Activated CD8-positive, alpha-beta T cell treated with anti-CD3 and anti-CD28 coated beads for 36 hours (primary cell): ENCODE measurements around the gene ZNF530. TPM values are rescaled to one million over a fixed set of nuclear protein-coding genes. Genes with fewer than 3 reads are reported as not detected.

Experiments used
- ATAC-seq: fragments of 200-7000 bp; cut with Tn5 transposase; one replicate; pipeline ENCODE4 v1.10.0; 2021; ENCODE audit warnings: mild to moderate bottlenecking, moderate library complexity
- CTCF ChIA-PET: fragments of 350-600 bp; sonication (Branson Sonifier 250); formaldehyde crosslinking; loops from one replicate; lab custom pipeline; 2021; ENCODE audit warnings: antibody characterized with exemption; lab: Charles Lee
- POLR2A ChIA-PET: fragments of 350-600 bp; sonication (Branson Sonifier 250); formaldehyde crosslinking; loops from one replicate; lab custom pipeline; 2021; ENCODE audit warnings: antibody characterized with exemption; lab: Charles Lee
- DNase-seq: peaks from one replicate; pipeline ENCODE4 v3.0.0-alpha.2; 2020
- H3K27ac Mint-ChIP-seq: one replicate; pipeline ENCODE4 v1.8.0; 2021; ENCODE audit warnings: mild to moderate bottlenecking, mixed read lengths
- H3K27me3 Mint-ChIP-seq: one replicate; pipeline ENCODE4 v1.8.0; 2021; ENCODE audit warnings: mixed read lengths
- H3K36me3 Mint-ChIP-seq: one replicate; pipeline ENCODE4 v1.8.0; 2021; ENCODE audit warnings: low read depth, mixed read lengths
- H3K4me1 Mint-ChIP-seq: one replicate; pipeline ENCODE4 v1.8.0; 2021; ENCODE audit warnings: low read depth, mixed read lengths
- H3K4me3 Mint-ChIP-seq: one replicate; pipeline ENCODE4 v1.8.0; 2021; ENCODE audit warnings: mild to moderate bottlenecking, moderate library complexity, mixed read lengths
- H3K9me3 Mint-ChIP-seq: one replicate; pipeline ENCODE4 v1.8.0; 2021; ENCODE audit warnings: mixed read lengths
- intact Hi-C: fragments of 100-400 bp; cut with micrococcal nuclease; formaldehyde crosslinking; loops from one replicate; pipeline ENCODE4 v1.10.0; 2022
- total RNA-seq, 2 experiments: library from RNA; stranded (reverse); gene quantifications; one replicate each; pipeline ENCODE4 v1.2.3, GENCODE V29; 2021
- TF ChIP-seq, protein P1 (sequence below): fragments of 200-600 bp; IDR thresholded peaks from one replicate; pipeline ENCODE4 v1.8.0; 2022; ENCODE audit warnings: antibody characterized with exemption, mild to moderate bottlenecking

ZNF530 gene
- total RNA-seq, 2 experiments from 2014 or later, result 6.8 to 7.4 TPM

DNA sequence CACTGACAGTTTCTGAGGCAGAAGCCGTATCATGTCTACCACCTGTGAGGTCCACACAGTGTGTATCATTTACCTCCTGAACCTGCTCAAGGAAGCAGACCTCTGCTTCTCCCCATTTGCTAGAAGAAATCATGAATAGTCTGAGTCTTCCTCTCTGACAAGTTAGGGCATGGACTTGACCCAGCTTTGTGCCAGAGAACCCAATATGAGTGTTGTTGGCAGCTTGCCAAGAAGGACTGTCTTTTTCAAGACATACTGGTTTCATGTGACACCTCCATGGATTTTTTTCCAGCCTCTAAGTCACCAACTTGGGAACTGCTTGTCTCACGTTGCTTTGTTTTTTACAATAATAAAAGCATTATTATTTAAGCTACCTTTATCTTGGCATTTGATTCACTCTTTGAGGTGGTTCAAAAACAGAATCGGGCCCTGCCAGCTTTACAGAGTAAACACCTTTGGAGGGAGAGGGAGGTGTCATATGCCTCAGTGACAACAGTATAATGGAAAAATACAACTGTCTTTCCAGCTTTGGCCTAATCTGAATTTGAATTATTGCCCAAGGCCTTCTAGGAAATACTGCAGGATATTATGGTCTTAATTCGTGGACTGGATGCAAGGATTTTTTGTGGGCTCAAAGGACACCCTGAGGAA lies 42.8 kb downstream of the ZNF530 start:
- no peak for ATAC-seq
- Mint-ChIP-seq H3K27ac (no peak overlapping the region), H3K9me3 (peaks cover 69% of the 10 kb centered on the region), H3K4me3 (no peak overlapping the region), H3K4me1 (no peaks in the 10 kb centered on the region), H3K27me3 (no peaks in the 10 kb centered on the region), H3K36me3 (peaks cover 69% of the 10 kb centered on the region)
- ChIA-PET CTCF (no interaction called here), POLR2A (interaction anchor here (0.8 to 1.3 kb wide), 2 partner anchors 21 to 22 kb away, joined by 3 read pairs; no protein-coding TSS in a partner anchor)
- TF ChIP-seq, protein P1, sequence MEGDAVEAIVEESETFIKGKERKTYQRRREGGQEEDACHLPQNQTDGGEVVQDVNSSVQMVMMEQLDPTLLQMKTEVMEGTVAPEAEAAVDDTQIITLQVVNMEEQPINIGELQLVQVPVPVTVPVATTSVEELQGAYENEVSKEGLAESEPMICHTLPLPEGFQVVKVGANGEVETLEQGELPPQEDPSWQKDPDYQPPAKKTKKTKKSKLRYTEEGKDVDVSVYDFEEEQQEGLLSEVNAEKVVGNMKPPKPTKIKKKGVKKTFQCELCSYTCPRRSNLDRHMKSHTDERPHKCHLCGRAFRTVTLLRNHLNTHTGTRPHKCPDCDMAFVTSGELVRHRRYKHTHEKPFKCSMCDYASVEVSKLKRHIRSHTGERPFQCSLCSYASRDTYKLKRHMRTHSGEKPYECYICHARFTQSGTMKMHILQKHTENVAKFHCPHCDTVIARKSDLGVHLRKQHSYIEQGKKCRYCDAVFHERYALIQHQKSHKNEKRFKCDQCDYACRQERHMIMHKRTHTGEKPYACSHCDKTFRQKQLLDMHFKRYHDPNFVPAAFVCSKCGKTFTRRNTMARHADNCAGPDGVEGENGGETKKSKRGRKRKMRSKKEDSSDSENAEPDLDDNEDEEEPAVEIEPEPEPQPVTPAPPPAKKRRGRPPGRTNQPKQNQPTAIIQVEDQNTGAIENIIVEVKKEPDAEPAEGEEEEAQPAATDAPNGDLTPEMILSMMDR, result no peak
- DNase-seq, result no peak
- intact Hi-C loops, result no loop called here

DNA sequence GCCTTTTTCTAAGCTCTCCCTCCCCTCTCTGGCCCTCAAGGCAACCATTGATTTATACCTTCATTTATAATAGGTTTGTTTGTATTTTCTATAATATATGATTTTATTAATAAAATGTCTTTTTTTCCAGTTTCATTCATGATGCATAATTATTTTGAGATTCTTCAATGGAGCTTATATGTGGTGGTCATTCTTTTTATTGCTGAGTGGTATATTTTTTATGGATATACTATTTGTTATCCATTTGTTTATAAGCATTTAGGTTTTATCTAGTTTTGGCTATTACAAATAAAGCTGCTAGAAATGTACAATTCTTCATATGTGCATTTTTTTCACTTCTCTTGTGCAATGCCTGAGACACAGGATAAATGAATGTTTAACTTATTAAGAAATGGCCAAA lies 44.0 kb downstream of the ZNF530 start:
- no peak overlapping the region for H3K4me3 Mint-ChIP-seq
- ChIA-PET POLR2A (interaction anchor here (0.6 kb wide), 1 partner anchor 759 kb away, joined by 3 read pairs; no protein-coding TSS in a partner anchor), CTCF (no interaction called here)
- TF ChIP-seq, protein P1, result no peak
- no peak for DNase-seq
- H3K27ac Mint-ChIP-seq, result no peak overlapping the region
- intact Hi-C loops, result no loop called here
- no peak for ATAC-seq
- H3K36me3 Mint-ChIP-seq, result peaks cover 57% of the 10 kb centered on the region
- no peaks in the 10 kb centered on the region for H3K4me1 Mint-ChIP-seq
- H3K9me3 Mint-ChIP-seq, result peaks cover 62% of the 10 kb centered on the region
- no peaks in the 10 kb centered on the region for H3K27me3 Mint-ChIP-seq

DNA sequence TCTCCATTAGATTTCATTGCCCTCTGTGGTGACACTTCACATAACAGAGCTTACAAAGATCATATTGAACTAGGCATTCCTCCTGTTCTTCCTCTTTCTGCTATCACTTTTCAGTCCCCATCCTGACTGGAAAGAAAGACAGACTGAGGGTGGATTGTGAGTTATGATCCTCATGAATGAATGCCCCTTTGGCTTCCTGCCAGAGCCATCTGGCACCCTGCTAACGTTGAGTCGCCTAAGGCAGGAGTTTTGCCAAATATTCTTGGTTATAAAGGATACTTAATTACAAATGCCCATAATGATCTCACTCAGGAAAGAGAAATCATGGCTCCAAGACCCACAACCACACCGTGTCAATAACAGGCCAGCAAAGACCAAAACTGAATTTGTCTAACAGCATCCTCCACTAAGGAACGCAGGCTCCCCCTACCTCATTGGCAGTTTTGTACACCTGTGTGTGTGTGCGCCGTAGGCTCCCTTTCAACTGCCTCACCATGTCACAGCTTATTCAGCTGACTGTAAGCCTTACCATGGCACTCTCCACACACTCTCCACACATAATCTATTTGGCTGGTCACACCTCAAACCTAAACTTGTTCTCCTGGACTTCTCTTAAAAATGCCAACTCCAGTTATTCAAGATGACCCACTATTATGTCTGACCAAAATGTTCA lies 48.8 kb downstream of the ZNF530 start:
- DNase-seq (no peak), ATAC-seq (no peak)
- Mint-ChIP-seq H3K9me3 (peaks cover 45% of the 10 kb centered on the region), H3K4me3 (no peak overlapping the region), H3K4me1 (peaks cover 6% of the 10 kb centered on the region), H3K36me3 (peaks cover 14% of the 10 kb centered on the region), H3K27me3 (peaks cover 2% of the 10 kb centered on the region), H3K27ac (no peak overlapping the region)
- TF ChIP-seq, protein P1, result no peak
- POLR2A ChIA-PET, result no interaction called here
- CTCF ChIA-PET, result no interaction called here
- intact Hi-C loops, result no loop called here

DNA sequence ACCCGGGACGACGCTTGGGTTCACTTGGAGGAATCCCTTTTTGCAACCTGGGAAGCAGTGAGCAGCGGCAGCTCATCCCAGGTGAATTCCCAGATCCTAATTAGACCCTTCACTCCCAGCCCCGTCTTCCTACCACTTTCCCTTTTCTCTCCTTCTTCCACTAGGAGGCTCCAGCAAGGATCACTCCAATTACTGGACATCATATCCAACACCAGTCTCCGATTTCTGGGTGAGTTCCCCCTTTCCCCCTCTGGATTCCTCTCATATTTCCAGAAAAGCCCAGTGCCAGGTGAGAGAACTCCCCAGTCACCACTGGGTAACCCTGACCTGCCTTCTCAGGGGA lies 51.9 kb downstream of the ZNF530 start:
- DNase-seq (no peak), ATAC-seq (no peak)
- POLR2A ChIA-PET, result interaction anchor here (0.5 to 1.3 kb wide), 2 partner anchors 11 to 1057 kb away, joined by 3 read pairs; partner anchors contain the start of gene ZNF71
- Mint-ChIP-seq H3K27me3 (peaks cover 11% of the 10 kb centered on the region), H3K4me3 (no peak overlapping the region), H3K9me3 (peaks cover 48% of the 10 kb centered on the region), H3K27ac (no peak overlapping the region), H3K36me3 (peaks cover 13% of the 10 kb centered on the region), H3K4me1 (peaks cover 6% of the 10 kb centered on the region)
- intact Hi-C loops, result no loop called here
- CTCF ChIA-PET, result no interaction called here
- TF ChIP-seq, protein P1, result no peak

- peaks cover 6% of the 10 kb centered on the region for H3K4me1 Mint-ChIP-seq
- intact Hi-C loops, result no loop called here
- peaks cover 13% of the 10 kb centered on the region for H3K36me3 Mint-ChIP-seq
- no peak for DNase-seq
- H3K27me3 Mint-ChIP-seq, result peaks cover 13% of the 10 kb centered on the region
- H3K9me3 Mint-ChIP-seq, result peaks cover 41% of the 10 kb centered on the region
- no peak overlapping the region for H3K4me3 Mint-ChIP-seq
- ATAC-seq, result no peak
- POLR2A ChIA-PET, result no interaction called here
- TF ChIP-seq, protein P1, result no peak
- CTCF ChIA-PET, result no interaction called here
- no peak overlapping the region for H3K27ac Mint-ChIP-seq
Observed at GRCh38 chr19:57653689-57654088, 54.0 kb downstream of the ZNF530 start.
